Activated CD4-positive, alpha-beta T cell treated with anti-CD3 and anti-CD28 coated beads, Interleukin-10, Interleukin-2, amounts not matched to agents 100 ng/mL and 50 ng/mL, durations not matched to agents 16 hours and 8 hours (primary cell): ENCODE data around the gene CSH2.
A peak's percentile ranks its signal among the peaks of the same experiment; 100 is the strongest.
"Not testable (repeated sequence)": the region's sequence is repeated elsewhere in the genome, so short reads cannot be mapped to it uniquely, and the experiment has no call there.

Experiments used
- DNase-seq: peaks from one replicate; pipeline ENCODE4 v3.0.0-alpha.2; 2020

CSH2 gene

GRCh38 chr17:63894821-63895220 is 21.3 kb upstream of the CSH2 start:
- not testable (repeated sequence) for DNase-seq

DNA sequence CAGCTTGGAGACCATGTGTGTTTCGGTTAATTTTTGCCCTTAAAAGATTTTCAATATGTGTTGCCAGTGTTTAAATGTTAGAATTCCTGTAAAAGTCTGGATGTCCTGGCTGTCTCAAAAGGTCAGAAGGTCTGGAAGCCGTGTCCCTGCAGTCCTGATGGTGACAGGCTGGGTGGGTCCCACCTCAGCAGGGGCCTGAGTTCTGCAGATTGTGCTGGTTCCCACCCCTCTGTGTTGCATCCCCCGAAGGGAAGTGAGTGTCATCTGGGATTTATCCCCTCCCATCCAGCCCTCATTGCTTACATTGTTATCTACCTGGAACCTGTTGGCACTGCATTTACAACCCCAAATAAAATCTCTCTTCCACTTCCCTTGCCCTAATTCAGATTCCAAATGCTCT is 20.5 kb upstream of the CSH2 start:
- DNase-seq, result not testable (repeated sequence)

DNA sequence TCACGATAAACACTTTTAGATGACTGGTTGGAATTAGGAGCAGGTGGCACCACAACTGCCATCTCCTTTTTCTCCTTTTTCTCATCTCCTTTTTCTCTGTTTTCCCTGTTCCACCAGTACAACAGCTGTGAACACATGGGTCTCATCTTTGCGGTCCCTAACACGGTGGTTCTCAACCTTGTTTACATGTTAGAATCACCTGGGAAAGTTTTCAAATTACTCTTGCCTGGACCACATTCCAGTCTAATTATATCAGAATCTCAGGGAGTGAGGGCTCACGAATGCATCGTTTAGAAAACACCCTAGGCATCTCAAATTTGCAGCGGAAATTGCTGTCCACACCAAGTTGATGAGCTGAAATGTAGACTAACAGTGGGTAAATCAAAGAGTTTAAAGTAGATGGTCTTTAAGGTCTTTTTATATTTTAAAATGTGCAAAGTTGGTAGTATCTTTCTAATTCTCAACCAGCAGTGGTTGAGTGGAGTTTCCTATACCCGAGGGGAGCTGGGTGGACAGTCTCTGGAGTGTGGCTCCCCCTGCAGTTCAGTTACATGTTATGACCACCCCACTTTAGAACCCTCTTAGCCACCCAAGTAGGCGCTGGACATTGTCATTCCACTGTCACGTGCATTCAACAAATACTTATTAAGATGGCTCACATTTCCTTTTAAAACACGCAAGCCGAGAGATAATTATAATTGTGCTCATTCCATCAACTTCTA is 19.0 kb upstream of the CSH2 start:
- DNase-seq, result not testable (repeated sequence)

DNA sequence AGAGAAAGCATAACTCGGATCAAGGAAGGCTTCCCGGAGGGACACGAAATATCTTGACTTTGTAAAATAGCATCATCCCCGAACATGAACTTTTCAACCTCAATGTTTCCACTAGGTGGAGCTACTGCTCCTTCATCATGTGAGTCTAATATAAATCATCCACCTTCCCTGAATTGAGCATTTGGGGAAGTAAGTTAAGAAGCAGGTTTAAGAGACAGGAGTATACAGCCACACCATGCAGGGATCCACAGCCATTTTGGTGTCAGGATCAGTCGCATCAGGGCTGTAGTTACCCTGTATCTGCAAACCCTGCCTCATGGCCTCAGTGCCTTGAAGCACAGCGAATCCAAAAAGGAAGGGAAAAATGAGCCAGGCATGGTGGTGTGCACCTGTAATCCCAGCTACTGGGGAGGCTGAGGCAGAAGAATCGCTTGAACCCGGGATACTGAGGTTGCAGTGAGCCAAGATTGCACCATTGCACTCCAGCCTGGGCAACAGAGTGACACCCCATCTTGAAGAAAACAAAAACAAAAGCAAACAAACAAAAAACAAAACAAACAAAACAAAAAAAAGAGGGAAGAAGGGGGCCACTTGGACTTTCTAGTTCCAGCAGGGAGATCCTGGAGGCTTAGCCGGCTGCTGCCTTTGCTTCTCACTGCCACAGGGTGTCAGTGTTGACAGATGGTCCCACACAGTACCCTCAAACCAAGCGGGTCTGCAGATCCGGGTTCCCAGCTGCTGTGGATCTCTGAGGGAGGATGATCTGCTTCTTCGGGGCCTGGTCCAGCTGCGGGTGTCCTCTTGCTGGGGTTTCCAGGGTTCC is 15.8 kb upstream of the CSH2 start:
- peak; percentile 45 for DNase-seq

GRCh38 chr17:63885119-63885518 is 11.6 kb upstream of the CSH2 start:
- not testable (repeated sequence) for DNase-seq

- DNase-seq, result not testable (repeated sequence)
These were observed 9.2 kb upstream of the CSH2 start for GRCh38 chr17:63882626-63883126.

DNA sequence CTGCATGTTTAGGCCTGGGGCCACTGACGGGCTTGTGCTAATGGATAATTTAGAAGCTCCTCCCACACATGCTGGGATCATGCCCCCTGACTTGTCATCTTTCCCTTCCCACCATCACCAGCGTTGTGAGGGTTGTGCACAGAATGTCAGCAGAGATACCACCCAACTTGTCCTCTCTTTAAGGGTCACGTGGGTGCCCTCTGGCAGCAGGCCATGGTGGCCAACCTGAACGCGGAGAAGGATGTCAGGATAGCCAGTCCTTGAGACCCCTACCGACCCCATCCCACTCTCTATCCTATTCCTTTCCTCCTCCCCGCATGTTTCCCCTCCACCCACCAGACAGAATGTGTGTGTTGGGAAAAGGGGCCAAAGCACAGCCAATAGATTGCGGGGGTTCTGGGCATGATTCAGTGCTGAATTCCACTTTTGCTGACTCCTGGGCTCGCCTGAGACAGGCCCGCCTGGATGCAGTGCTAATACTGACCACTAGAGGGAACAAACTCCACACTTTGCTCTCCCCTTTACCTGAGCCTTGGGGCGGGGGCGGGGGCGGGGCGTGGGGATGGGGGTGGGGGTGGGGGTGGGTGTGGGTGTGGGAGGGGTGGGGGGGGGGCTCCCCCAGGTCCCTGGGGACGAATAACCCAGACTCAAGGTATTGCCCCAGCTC is 8.6 kb upstream of the CSH2 start, which contains the start of gene GH2:
TSS of gene GH2 (minus strand) at position 10 of the 667 bp plus-strand sequence. CDS start 143 bp downstream, outside the sequence.
- DNase-seq, result peak; percentile 62

DNA sequence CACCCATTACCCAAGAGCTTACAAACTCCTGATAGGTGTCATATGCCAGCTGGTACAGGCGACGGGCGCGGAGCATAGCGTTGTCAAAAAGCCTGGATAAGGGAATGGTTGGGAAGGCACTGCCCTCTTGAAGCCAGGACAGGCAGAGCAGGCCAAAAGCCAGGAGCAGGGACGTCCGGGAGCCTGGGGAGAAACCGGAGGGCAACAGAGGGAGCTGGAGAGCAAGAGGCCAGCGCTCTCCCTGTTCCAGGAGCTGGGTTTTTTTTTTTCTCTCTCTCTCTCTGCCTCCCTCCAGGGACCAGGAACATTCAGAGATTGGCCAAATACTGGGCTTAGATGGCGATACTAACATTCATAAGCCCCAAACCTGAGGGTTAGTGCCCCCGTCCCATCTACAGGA is 7.9 kb upstream of the CSH2 start:
- not testable (repeated sequence) for DNase-seq

DNA sequence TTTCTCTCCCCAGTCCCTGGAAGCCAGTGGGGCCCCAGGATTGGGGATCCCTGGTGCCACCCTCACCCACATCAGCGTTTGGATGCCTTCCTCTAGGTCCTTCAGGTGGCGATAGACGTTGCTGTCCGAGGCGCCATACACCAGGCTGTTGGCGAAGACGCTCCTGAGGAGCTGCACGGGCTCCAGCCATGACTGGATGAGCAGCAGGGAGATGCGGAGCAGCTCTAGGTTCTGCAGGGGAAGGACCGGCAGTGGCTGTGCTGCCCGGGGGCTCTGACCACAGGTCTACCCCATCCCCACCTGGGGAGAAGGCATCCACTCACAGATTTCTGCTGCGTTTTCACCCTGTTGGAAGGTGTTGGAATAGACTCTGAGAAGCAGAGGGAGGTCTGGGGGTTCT is 7.2 kb upstream of the CSH2 start:
- DNase-seq, result no peak

GRCh38 chr17:63878413-63878812 is 4.9 kb upstream of the CSH2 start:
- DNase-seq, result not testable (repeated sequence)

DNA sequence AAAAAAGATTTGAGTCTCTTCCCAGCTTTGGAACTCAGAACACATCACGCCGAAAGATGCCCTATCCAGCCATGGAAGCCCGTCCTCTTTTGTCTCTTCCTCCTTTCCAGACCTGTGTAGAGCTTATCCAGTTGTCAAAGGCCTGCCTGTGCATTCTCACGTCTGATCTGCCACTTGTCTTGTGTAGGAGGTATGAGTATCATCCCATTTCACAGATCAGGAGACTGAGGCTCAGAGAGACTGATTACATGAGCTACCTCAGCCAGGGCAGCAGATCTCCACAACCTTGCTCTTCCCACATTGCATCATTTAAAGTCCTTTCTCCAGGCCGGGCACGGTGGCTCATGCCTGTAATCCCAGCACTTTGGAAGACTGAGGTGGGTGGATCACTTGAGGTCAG is 1.2 kb upstream of the CSH2 start:
- DNase-seq, result not testable (repeated sequence)

GRCh38 chr17:63874061-63874626 is 667 bp upstream of the CSH2 start:
- DNase-seq, result not testable (repeated sequence)

GRCh38 chr17:63871646-63872365 is 1.7 kb downstream of the CSH2 start:
- DNase-seq, result not testable (repeated sequence)

DNA sequence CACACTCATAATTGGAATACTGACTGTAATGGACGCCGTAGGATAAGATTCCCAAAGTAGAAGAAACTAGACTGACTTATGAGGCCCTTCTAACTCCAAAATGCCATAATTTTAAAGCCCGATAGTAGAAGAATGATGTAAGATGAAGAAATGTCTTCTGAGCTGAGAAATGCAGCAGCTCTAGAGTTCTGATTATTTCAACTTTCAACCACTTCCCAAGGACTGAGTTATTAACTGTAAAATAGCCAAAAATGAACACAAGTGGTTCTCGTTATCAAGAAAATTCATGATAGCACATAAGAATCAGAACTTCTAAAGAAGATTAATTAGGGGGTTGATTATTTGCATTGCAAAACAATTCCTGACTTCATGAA is 3.2 kb downstream of the CSH2 start:
- not testable (repeated sequence) for DNase-seq

DNA sequence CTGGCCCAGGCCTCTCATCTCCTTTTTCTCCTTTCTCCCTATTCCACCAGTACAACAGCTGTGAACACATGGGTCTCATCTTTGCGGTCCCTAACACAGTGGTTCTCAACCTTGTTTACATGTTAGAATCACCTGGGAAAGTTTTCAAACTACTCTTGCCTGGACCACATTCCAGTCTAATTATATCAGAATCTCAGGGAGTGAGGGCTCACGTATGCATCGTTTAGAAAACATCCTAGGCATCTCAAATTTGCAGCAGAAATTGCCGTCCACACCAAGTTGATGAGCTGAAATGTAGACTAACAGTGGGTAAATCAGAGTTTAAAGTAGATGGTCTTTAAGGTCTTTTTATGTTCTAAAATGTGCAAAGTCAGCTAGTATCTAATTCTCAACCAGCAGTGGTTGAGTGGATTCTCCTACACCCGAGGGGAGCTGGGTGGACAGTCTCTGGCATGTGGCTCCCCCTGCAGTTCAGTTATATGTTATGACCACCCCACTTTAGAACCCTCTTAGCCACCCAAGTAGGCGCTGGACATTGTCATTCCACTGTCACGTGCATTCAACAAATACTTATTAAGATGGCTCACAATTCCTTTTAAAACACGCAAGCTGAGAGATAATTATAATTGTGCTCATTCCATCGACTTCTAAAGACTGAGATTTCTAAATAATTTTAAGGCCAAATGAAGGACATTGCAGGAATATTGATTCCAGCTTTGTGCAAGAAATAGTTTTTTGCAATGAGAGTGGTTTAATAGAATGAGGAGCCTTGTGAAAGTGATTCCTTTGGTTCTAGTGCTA is 3.8 kb downstream of the CSH2 start:
- not testable (repeated sequence) for DNase-seq

- DNase-seq, result not testable (repeated sequence)
These were observed 6.9 kb downstream of the CSH2 start for GRCh38 chr17:63866625-63867024.

DNA sequence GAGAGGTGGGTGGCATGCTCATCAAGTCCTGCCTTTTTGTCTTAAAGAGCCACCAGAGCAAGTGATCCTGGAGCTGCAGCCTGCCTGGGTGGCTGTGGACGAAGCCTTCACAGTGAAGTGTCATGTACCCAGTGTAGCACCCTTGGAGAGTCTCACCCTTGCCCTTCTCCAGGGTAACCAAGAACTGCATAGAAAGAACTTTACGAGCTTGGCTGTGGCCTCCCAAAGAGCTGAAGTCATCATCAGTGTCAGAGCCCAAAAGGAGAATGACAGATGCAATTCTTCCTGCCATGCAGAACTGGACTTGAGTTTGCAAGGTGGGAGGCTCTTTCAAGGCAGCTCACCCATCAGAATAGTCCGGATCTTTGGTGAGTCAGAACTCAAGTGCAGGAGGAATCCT is 14.2 kb downstream of the CSH2 start:
- no peak for DNase-seq

DNA sequence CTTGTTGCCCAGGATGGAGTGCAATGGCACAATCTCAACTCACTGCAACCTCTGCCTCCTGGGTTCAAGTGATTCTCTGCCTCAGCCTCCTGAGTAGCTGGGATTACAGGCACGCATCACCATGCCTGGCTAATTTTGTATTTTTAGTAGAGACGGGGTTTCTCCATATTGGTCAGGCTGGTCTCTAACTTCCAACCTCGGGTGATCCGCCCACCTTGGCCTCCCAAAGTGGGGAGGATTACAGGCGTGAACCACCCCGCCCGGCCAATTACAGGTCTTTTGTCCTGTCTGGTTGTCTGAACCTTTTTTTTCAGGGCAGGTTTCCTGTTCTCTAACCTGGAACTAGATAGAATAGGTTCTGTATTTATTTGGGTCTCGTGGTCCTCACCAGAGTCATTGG is 17.1 kb downstream of the CSH2 start:
- DNase-seq, result not testable (repeated sequence)

DNA sequence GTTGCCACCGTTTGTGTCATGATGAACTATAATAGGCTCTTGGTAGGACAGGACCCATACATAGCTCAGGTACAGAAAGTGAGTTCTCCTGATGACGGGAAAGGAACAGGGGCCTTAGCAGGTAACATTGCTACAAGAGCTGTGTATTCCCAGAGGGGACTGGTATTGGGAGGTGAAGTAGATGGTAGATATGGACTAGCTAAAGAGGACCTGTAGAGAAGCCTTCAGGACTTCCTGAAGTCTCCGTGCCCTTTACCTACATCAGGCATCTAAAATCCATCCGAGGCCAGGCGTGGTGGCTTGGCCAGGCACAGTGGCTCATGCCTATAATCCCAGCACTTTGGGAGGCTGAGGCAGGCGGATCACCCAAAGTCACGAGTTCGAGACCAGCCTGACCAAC is 18.3 kb downstream of the CSH2 start:
- DNase-seq, result no peak

DNA sequence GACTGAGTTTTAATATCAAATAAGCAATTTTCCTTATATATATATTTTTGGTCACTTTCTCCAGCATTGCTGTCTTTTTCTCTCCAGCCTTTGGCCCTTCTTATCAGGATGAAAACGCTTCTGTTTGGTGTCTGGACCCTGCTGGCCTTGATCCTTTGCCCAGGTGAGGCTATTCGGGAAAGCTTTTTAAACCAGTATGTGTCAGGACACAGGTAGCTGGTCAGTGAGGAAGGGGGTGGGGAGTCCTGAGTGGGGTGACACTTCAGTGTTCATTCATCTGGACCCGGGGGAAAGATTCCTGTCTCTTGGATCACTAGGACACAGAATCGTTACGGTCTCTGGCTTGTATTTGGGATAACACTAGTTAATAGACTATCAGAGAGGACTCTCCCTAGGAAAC is 18.8 kb downstream of the CSH2 start:
- DNase-seq, result no peak

GRCh38 chr17:63853260-63853659 is 20.2 kb downstream of the CSH2 start:
- DNase-seq, result no peak
